HG02943 (cell line): ENCODE results near the gene BEND3.
"Not testable (repeated sequence)": the region's sequence is repeated elsewhere in the genome, so short reads cannot be mapped to it uniquely, and the experiment has no call there.

Experiments
- ATAC-seq: cut with Tn5 transposase; IDR thresholded peaks from one replicate; pipeline ENCODE4 v1.9.1; 2021; ENCODE audit warnings: mild to moderate bottlenecking, low read depth, moderate library complexity; ENCODE audit not compliant: unreplicated experiment

BEND3 gene

GRCh38 chr6:107121964-107122495 lies 6.7 kb upstream of the BEND3 start:
- ATAC-seq = no peak

GRCh38 chr6:107121266-107121665 lies 6.0 kb upstream of the BEND3 start:
- no peak for ATAC-seq

- no peak for ATAC-seq
These were observed 5.1 kb upstream of the BEND3 start for GRCh38 chr6:107120404-107120803.

- no peak for ATAC-seq
These were observed 3.7 kb upstream of the BEND3 start for GRCh38 chr6:107118976-107119375.

- not testable (repeated sequence) for ATAC-seq
These were observed 3.2 kb upstream of the BEND3 start for GRCh38 chr6:107118540-107118939.

- no peak for ATAC-seq
These were observed 1.6 kb upstream of the BEND3 start for GRCh38 chr6:107116931-107117330.

GRCh38 chr6:107116328-107116892 lies 1.1 kb upstream of the BEND3 start:
- peak; percentile 22 for ATAC-seq

GRCh38 chr6:107115695-107116327 lies 496 bp upstream of the BEND3 start:
- ATAC-seq = peak; percentile 25

GRCh38 chr6:107114213-107114925 lies 946 bp downstream of the BEND3 start:
- peak; percentile 54 for ATAC-seq

GRCh38 chr6:107110200-107110599 lies 5.1 kb downstream of the BEND3 start:
- ATAC-seq = no peak

GRCh38 chr6:107108201-107108890 lies 7.0 kb downstream of the BEND3 start:
- no peak for ATAC-seq

GRCh38 chr6:107107791-107108190 lies 7.5 kb downstream of the BEND3 start:
- ATAC-seq = no peak

GRCh38 chr6:107106165-107106564 lies 9.2 kb downstream of the BEND3 start:
- ATAC-seq = no peak

- no peak for ATAC-seq
These were observed 9.7 kb downstream of the BEND3 start for GRCh38 chr6:107105511-107106116.

- ATAC-seq = no peak
These were observed 12.2 kb downstream of the BEND3 start for GRCh38 chr6:107103082-107103481.

- ATAC-seq = no peak
These were observed 12.9 kb downstream of the BEND3 start for GRCh38 chr6:107102414-107102805.

GRCh38 chr6:107101686-107102413 lies 13.5 kb downstream of the BEND3 start:
- ATAC-seq = no peak

GRCh38 chr6:107101211-107101610 lies 14.1 kb downstream of the BEND3 start:
- ATAC-seq = no peak

GRCh38 chr6:107098436-107099307 lies 16.6 kb downstream of the BEND3 start:
- no peak for ATAC-seq
